H1 (cell line): ENCODE measurements around the gene CCNY. TPM values are rescaled to one million over a fixed set of nuclear protein-coding genes. Genes with fewer than 3 reads are reported as not detected.

Source experiments
- CTCF ChIA-PET: fragments of 300-600 bp; sonication (Branson Sonifier 250); formaldehyde crosslinking; loops from one replicate; lab custom pipeline; 2021; ENCODE audit not compliant: partially characterized antibody; lab: Charles Lee
- POLR2A ChIA-PET: fragments of 300-600 bp; sonication (Branson Sonifier 250); formaldehyde crosslinking; loops from one replicate; lab custom pipeline; 2021; ENCODE audit warnings: inconsistent platforms; ENCODE audit not compliant: partially characterized antibody; lab: Charles Lee
- DNase-seq, 2 experiments: peaks; one replicate each; pipeline versions ENCODE4 v3.0.0 to v3.0.0-alpha.2; 2010 to 2022; ENCODE audit warnings: low spot score in 2 of 2, low read depth in 1 of 2, mixed read lengths in 1 of 2
- FAIRE-seq: peaks from 2 replicates; lab custom pipeline; 2011; peaks lifted over from hg19 to GRCh38; lab: Jason Lieb, UNC
- H2AFZ ChIP-seq: 2 replicates; pipeline ENCODE4 v1.8.1; 2012; ENCODE audit warnings: low read length, inconsistent platforms
- H2AK5ac ChIP-seq: 2 replicates; pipeline ENCODE4 v1.6.1; 2013; ENCODE audit warnings: low read depth, low read length
- H2BK120ac ChIP-seq: replicated peaks from 2 replicates; pipeline ENCODE3; 2013; ENCODE audit warnings: low read depth, low read length, inconsistent platforms
- H2BK12ac ChIP-seq: 2 replicates; pipeline ENCODE4 v1.6.1; 2013; ENCODE audit warnings: low read depth, low read length
- H2BK15ac ChIP-seq: 2 replicates; pipeline ENCODE4 v1.6.1; 2013; ENCODE audit warnings: low read length
- H2BK20ac ChIP-seq: 2 replicates; pipeline ENCODE4 v1.6.1; 2013; ENCODE audit warnings: low read length
- H2BK5ac ChIP-seq: 2 replicates; pipeline ENCODE4 v1.6.1; 2013; ENCODE audit warnings: low read depth, low read length
- H3K14ac ChIP-seq: 2 replicates; pipeline ENCODE4 v1.6.1; 2013; ENCODE audit warnings: inconsistent platforms; ENCODE audit not compliant: insufficient read length
- H3K18ac ChIP-seq: 2 replicates; pipeline ENCODE4 v1.6.1; 2013; ENCODE audit warnings: low read length; ENCODE audit errors: extremely low read depth
- H3K23ac ChIP-seq: 2 replicates; pipeline ENCODE4 v1.6.1; 2013; ENCODE audit warnings: inconsistent platforms; ENCODE audit not compliant: insufficient read length
- H3K23me2 ChIP-seq: 2 replicates; pipeline ENCODE4 v1.6.1; 2013; ENCODE audit warnings: low read depth, low read length
- H3K27ac ChIP-seq: 2 replicates; pipeline ENCODE4 v1.6.1; 2011; ENCODE audit warnings: low read depth, low read length, inconsistent platforms
- H3K27me3 ChIP-seq, 4 experiments: replicated peaks in 1 of 4; 1 replicate in 1 of 4; 2 replicates in 3 of 4; pipeline versions ENCODE4 v1.6.1 to v1.8.1; 2011 to 2013; ENCODE audit warnings: low read length in 3 of 4, mild to moderate bottlenecking in 3 of 4, inconsistent platforms in 2 of 4, mixed read lengths in 2 of 4, moderate library complexity in 1 of 4; ENCODE audit not compliant: control insufficient read depth in 3 of 4, insufficient read depth in 3 of 4; ENCODE audit errors: extremely low read depth in 1 of 4
- H3K36me3 ChIP-seq, 4 experiments: 2 replicates each; pipeline versions ENCODE4 v1.6.1 to v1.8.1; 2011 to 2013; ENCODE audit warnings: mild to moderate bottlenecking in 4 of 4, low read length in 3 of 4, moderate library complexity in 2 of 4, control low read depth in 1 of 4, inconsistent platforms in 1 of 4; ENCODE audit not compliant: insufficient read depth in 4 of 4, control insufficient read depth in 2 of 4
- H3K4ac ChIP-seq: replicated peaks from 2 replicates; pipeline ENCODE3; 2013; ENCODE audit warnings: low read length, low read depth, mixed read lengths, inconsistent platforms; ENCODE audit not compliant: insufficient read length
- H3K4me1 ChIP-seq, 4 experiments: replicated peaks in 1 of 4; 1 replicate in 1 of 4; 2 replicates in 3 of 4; pipeline versions ENCODE4 v1.6.1 to v1.8.1; 2011 to 2013; ENCODE audit warnings: low read length in 3 of 4, inconsistent platforms in 2 of 4, mixed read lengths in 1 of 4; ENCODE audit not compliant: insufficient read depth in 4 of 4, control insufficient read depth in 3 of 4
- H3K4me2 ChIP-seq, 2 experiments: 2 replicates each; pipeline versions ENCODE4 v1.6.1 to v1.8.1; 2011 to 2013; ENCODE audit warnings: low read depth in 2 of 2, low read length in 2 of 2, control low read depth in 1 of 2, inconsistent platforms in 1 of 2, mild to moderate bottlenecking in 1 of 2; ENCODE audit not compliant: insufficient read depth in 1 of 2
- H3K4me3 ChIP-seq, 4 experiments: fragments of 200-600, 300-600 bp in 1 of 4; sonication (generic), shearing (Covaris generic), sonication (Bioruptor Twin) in 1 of 4; 2 replicates each; pipeline versions ENCODE4 v1.5.1 to v1.8.1; 2011 to 2016; ENCODE audit warnings: low read length in 4 of 4, low read depth in 3 of 4, control low read depth in 2 of 4, inconsistent platforms in 2 of 4, mild to moderate bottlenecking in 2 of 4, mixed read lengths in 1 of 4, moderate library complexity in 1 of 4; ENCODE audit not compliant: insufficient read depth in 2 of 4; ENCODE audit errors: extremely low read depth in 1 of 4
- H3K56ac ChIP-seq: replicated peaks from 2 replicates; pipeline ENCODE3; 2013; ENCODE audit warnings: low read depth, mild to moderate bottlenecking, mixed read lengths, low read length, inconsistent platforms; ENCODE audit not compliant: insufficient read length
- H3K79me1 ChIP-seq: 2 replicates; pipeline ENCODE4 v1.6.1; 2013; ENCODE audit warnings: low read depth, low read length, control low read depth
- H3K79me2 ChIP-seq, 2 experiments: 2 replicates each; pipeline versions ENCODE4 v1.6.1 to v1.8.1; 2012 to 2013; ENCODE audit warnings: low read length in 2 of 2, mild to moderate bottlenecking in 2 of 2, inconsistent platforms in 1 of 2; ENCODE audit not compliant: insufficient read depth in 2 of 2, control insufficient read depth in 1 of 2
- H3K9ac ChIP-seq, 4 experiments: replicated peaks in 1 of 4; 1 replicate in 1 of 4; 2 replicates in 3 of 4; pipeline versions ENCODE4 v1.6.1 to v1.8.1; 2011 to 2013; ENCODE audit warnings: low read depth in 3 of 4, low read length in 3 of 4, control low read depth in 2 of 4, mild to moderate bottlenecking in 2 of 4, moderate library complexity in 2 of 4, inconsistent platforms in 1 of 4; ENCODE audit errors: extremely low read depth in 1 of 4
- H3K9me3 ChIP-seq, 2 experiments: 2 replicates each; pipeline versions ENCODE4 v1.6.1 to v1.8.1; 2012 to 2013; ENCODE audit warnings: mild to moderate bottlenecking in 2 of 2, moderate library complexity in 2 of 2, control low read depth in 1 of 2, inconsistent platforms in 1 of 2, low read depth in 1 of 2, low read length in 1 of 2, mixed read lengths in 1 of 2; ENCODE audit not compliant: insufficient read depth in 2 of 2
- H4K20me1 ChIP-seq, 2 experiments: replicated peaks in 1 of 2; 2 replicates each; pipeline versions ENCODE3 to v1.8.1; 2011 to 2013; ENCODE audit warnings: inconsistent platforms in 2 of 2, low read length in 2 of 2, mild to moderate bottlenecking in 1 of 2; ENCODE audit not compliant: insufficient read depth in 2 of 2, control insufficient read depth in 1 of 2
- H4K5ac ChIP-seq: 2 replicates; pipeline ENCODE4 v1.6.1; 2013; ENCODE audit warnings: low read length, low read depth, mixed read lengths, inconsistent platforms; ENCODE audit not compliant: insufficient read length
- H4K8ac ChIP-seq: 2 replicates; pipeline ENCODE4 v1.8.0; 2013; ENCODE audit warnings: mild to moderate bottlenecking, moderate library complexity, low read length, inconsistent platforms; ENCODE audit not compliant: insufficient read depth; ENCODE audit errors: extremely low read depth
- H4K91ac ChIP-seq: replicated peaks from 2 replicates; pipeline ENCODE3; 2013; ENCODE audit warnings: low read length, mixed read lengths, inconsistent platforms; ENCODE audit not compliant: insufficient read length
- BCL11A ChIP-seq, 2 experiments: IDR thresholded peaks; one replicate each; pipeline ENCODE4 v1.6.1; 2011; ENCODE audit warnings: low read depth in 2 of 2, low read length in 2 of 2, mild to moderate bottlenecking in 2 of 2
- RXRA ChIP-seq: IDR thresholded peaks from 2 replicates; pipeline ENCODE4 v1.6.1; 2011; ENCODE audit warnings: low read depth, mild to moderate bottlenecking, low read length, moderate library complexity; ENCODE audit not compliant: insufficient read depth
- WGBS, 2 experiments: shearing (Covaris generic) in 1 of 2; methylation state at CpG; one replicate each; pipeline versions ENCODE4 v1.1.6 to v1.1.7; 2013 to 2015; ENCODE audit warnings: low lambda C conversion rate in 2 of 2, mixed read lengths in 2 of 2, inconsistent platforms in 1 of 2, low coverage in 1 of 2, missing lambda C conversion rate in 1 of 2; ENCODE audit not compliant: insufficient replicate concordance in 2 of 2, insufficient coverage in 1 of 2, insufficient read length in 1 of 2; ENCODE audit errors: extremely low coverage in 1 of 2, missing lambda C conversion rate in 1 of 2; 5-methylcytosine and 5-hydroxymethylcytosine counted together
- polyA plus RNA-seq, 7 experiments: library from polyadenylated mRNA; depleted of rRNA in 3 of 7; stranded (reverse) in 5 of 7; unstranded in 2 of 7; fragments of >200 nt in 5 of 7; fragments of 200-250 nt in 2 of 7; gene quantifications; 1 replicate in 5 of 7; 2 replicates in 1 of 7; 4 replicates in 1 of 7; pipeline versions ENCODE4 v1.2.1 to v1.2.3, GENCODE V29; 2011 to 2013; ENCODE audit warnings: missing spikeins in 2 of 7, mixed read lengths in 2 of 7
- total RNA-seq: library from RNA; stranded (reverse); fragmentation: NEBNext Ultra II Directional; extraction: Animal tissue kit (Norgen Biotek cat#: 25700); gene quantifications from 2 replicates; pipeline ENCODE4 v1.2.1, GENCODE V29; 2021
- TF ChIP-seq, protein P1 (sequence below): IDR thresholded peaks from 2 replicates; pipeline ENCODE4 v1.6.1; 2011; ENCODE audit warnings: low read length, improper control_type of control experiment

Gene CCNY
- total and polyA plus RNA-seq, 2 of the 8 experiments (the other 6 are each of a cell fraction or from before 2014, with no cell fraction given), result 25.3 to 68.2 TPM

DNA sequence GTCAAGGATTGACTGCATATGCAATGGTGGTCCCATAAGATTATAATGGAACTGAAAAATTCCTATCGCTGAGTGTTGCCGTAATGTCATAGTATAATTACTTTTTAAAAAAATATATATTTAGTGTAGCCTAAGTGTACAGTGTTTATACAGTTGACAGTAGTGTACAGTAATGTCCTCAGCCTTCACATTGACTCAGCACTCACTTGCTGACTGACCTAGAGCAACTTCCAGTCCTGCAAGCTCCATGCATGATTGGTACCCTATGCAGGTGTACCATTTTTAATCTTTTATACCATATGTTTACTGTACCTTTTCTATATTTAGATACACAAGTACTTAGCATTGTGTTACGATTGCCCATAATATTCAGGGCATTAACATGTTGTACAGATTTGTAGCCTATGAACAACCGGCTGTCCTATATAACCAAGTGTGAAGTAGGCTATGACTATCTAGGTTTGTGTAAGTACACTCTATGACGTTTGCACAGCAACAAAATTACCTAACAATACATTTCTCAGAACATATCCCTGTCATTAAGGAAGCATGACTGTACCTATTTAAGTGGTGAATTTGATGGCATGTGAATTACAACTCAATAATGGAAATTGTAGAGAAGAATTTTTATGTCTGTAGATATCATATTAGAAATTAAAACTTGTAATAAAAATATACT is 40.9 kb downstream of the CCNY start:
- H2BK12ac ChIP-seq, result no peak overlapping the region
- 92% methylated on average over 5 of the region's 5 CpGs; no CpG with 5 or more reads in 1 of the 2 experiments for WGBS, 2 experiments
- no peak for TF ChIP-seq BCL11A (IDR thresholded peaks at IDR 0.05; ENCODE audit: low read depth in 2 of 2, low read length in 2 of 2)
- TF ChIP-seq, protein P1, sequence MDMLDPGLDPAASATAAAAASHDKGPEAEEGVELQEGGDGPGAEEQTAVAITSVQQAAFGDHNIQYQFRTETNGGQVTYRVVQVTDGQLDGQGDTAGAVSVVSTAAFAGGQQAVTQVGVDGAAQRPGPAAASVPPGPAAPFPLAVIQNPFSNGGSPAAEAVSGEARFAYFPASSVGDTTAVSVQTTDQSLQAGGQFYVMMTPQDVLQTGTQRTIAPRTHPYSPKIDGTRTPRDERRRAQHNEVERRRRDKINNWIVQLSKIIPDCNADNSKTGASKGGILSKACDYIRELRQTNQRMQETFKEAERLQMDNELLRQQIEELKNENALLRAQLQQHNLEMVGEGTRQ, result no peak
- no peak for TF ChIP-seq RXRA
- TF ChIP-seq, all 59 proteins: peak for 0
- Histone ChIP-seq H3K27me3 (no peaks in the 10 kb centered on the region), H3K4me2 (no peak overlapping the region), H3K23ac (no peak overlapping the region), H4K91ac (no peak overlapping the region), H3K14ac (no peak overlapping the region), H3K27ac (no peak overlapping the region), H4K5ac (no peak overlapping the region), H3K56ac (no peak overlapping the region), H3K9me3 (no peaks in the 10 kb centered on the region), H3K4me1 (peaks cover 4 to 10% (median 6%) of the 10 kb centered on the region in 4 experiments; a peak in 6 of 7 replicates), H4K20me1 (peaks cover 3 to 15% of the 10 kb centered on the region in 2 experiments), H3K23me2 (no peaks in the 10 kb centered on the region), H2BK120ac (no peak overlapping the region), H3K4me3 (no peak overlapping the region), H4K8ac (no peak overlapping the region), H3K4ac (no peak overlapping the region), H2AK5ac (no peak overlapping the region), H3K18ac (no peak overlapping the region), H3K79me1 (peaks cover 11% of the 10 kb centered on the region), H2AFZ (no peak overlapping the region), H3K36me3 (no peaks in the 10 kb centered on the region), H3K79me2 (peaks cover 7 to 92% of the 10 kb centered on the region in 2 experiments), H2BK20ac (no peak overlapping the region), H3K9ac (no peak overlapping the region), H2BK5ac (no peak overlapping the region), H2BK15ac (no peak overlapping the region)
- POLR2A ChIA-PET, result no interaction called here
- FAIRE-seq, result no peak
- DNase-seq, result no peak
- CTCF ChIA-PET, result no interaction called here
